T-helper 2 cell treated with Interferon-gamma antibody and Interleukin-4, amounts not matched to agents 100 ng/mL and 5 ng/mL, for 36 hours (primary cell): ENCODE results near the gene CD58. TPM values are rescaled to one million over a fixed set of nuclear protein-coding genes. Genes with fewer than 3 reads are reported as not detected.
"Not testable (repeated sequence)": the region's sequence is repeated elsewhere in the genome, so short reads cannot be mapped to it uniquely, and the experiment has no call there.

ENCODE experiments used
- intact Hi-C: fragments of 100-400 bp; cut with micrococcal nuclease; formaldehyde crosslinking; loops from one replicate; pipeline ENCODE4 v1.15.1; 2023
- total RNA-seq: library from RNA; stranded (reverse); gene quantifications from 2 replicates; pipeline ENCODE4 v1.2.3, GENCODE V29; 2022

The CD58 gene
- total RNA-seq, 1 donor from 2014 or later = 37.1 TPM

DNA sequence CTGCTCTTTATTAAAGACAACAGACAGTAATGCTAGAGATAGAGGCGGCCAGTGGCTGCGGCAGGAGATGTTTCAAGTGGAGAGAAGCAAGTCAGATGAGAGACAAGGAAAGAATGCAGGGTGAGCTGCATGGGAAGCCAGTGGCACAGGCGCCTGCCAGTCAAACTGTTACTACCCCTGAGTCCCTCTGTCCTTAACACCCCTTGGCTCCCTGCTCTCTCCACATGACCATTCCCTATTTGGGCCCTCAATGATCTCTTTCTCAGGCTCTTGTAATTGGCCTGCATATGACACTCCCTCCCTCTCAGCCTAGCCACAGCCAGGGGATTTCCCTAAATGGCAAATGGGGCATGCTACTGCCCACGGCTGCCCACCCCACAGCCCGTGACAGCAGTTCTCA, 22.6 kb upstream of the CD58 start:
- intact Hi-C loops = not testable (repeated sequence)

DNA sequence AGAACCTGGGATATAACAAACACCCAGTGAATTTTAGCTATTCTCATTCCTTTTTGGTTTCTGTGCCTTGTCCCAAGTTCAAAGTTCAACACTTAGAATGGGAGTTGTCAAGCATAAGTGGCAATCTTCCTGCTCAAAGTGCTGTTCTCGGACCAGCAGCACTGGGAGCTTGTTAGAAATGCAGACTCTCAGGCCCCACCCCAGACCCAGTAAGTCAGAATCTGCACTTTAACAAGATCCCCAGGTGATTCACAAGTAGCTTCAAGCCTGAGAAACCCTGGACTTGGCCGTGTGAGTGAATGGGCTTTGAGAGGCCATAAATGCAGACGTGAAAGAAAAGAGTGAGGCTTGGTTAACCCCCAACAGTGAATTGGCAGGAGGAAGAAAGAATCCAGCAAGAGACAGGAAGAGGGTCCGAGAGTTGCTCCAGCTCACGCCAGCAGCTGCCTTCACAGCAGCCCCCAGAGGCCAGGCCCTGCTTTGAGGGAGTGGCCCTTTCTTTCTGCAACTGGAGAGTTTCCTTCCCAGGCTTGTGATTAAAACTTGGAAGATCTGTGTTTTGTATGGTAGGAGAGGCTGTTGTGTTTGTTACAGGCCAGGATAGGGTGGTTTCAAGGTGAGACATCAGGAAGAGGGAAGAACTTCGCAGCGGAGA, 21.3 kb upstream of the CD58 start:
- intact Hi-C loops = not testable (repeated sequence)

DNA sequence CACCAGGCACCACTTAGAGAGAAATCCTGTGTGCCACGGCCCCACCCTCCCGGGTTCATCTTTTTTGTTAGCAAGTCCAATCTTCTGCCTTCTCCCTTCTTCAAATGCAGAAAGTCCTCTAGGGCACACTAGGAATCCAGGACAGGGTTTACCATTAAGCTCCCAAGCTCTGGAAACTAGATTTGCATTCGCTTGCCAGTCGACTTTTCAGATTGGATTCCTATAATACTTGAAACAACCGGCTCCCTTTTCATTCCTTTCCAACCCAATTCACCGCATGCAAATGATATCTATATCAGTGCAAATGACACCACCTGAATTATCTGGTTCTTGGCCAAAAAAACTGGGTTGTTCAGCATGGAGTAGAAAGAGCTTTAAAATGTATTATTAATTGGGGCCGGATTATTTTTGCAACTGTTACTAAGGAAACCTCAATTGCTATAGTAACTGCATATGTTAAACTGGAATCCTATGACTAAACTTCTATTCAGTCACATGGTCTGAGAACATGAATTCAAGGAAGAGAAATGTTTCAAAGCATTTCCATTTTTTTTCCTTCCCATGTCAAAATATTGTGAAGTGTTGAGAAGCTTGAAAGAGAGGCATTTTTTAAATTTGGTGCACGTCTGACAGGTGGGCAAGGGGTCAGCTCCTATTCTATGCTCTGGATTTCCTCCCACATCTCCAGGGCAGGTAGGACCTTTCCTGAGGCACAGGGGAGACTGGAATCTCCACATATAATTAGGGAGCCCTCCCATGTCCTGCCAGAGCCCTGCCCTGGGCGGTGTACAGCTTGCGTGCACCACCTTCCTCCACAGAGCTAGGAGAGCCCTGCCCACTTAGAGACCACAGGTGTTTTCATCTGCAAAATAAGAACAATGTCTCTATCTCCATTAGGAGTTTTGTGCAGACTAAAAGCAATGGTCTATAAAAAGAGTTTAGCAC, 20.5 kb upstream of the CD58 start:
- intact Hi-C loops = not testable (repeated sequence)

DNA sequence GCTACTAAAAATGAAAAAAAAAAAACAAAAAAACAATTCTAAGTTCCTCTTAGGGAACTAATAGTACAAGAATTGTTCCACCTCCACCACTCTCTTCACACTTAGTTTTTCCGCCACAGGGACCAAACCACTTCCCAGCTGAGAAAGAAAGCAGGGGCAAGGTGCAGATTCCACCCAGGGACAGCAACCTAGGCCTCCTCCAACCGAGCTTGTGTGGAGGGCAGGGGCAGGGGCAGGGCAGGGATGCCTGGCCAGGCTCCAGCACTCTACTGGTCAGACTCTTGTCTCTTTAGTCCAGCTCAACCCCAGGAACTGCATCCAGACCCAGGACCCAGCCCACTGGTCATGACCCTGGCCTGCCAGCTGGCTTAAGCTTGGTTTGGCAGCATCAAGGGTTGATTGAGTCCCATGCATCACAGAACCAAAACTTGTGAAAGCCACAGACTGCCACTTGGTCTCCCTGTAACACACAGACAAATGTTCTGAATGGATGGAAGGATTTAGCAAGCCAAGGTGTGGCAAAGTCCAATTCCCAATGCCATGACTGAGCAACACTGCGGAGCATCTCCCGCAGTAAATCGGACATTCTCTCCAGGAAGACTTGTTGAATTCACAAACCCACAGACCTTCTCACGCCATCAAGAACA, 19.7 kb upstream of the CD58 start:
- intact Hi-C loops = not testable (repeated sequence)

DNA sequence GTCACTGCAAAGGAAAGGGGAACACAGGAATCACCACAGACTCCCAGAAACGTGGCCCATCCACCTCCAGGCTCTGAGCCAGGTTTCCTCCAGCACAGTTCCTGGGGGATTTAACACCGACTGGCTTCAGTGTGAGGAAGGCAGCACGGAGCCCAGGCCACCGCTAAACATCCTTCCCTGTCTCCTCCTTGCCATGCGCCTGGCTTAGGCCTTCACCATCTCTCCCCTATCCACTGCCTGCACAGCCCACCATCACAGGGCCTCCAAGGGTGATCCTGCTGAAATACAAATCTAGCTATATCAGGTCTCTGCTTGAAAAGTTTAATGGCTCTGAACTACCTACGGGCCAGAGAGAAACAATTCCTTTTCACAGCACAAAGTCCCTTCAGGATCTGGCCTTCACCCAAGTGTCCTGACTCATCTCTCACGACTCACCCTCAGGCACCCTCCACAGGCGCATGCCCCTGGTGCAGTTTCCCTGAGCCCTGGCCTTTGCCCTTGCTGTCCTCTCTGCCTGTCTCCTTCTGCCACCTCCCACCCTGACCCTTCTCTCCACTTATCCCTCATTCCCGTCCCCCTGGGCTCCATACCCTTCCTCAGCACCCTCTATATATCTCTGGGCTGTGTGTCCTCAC, 18.4 kb upstream of the CD58 start:
- intact Hi-C loops = not testable (repeated sequence)

DNA sequence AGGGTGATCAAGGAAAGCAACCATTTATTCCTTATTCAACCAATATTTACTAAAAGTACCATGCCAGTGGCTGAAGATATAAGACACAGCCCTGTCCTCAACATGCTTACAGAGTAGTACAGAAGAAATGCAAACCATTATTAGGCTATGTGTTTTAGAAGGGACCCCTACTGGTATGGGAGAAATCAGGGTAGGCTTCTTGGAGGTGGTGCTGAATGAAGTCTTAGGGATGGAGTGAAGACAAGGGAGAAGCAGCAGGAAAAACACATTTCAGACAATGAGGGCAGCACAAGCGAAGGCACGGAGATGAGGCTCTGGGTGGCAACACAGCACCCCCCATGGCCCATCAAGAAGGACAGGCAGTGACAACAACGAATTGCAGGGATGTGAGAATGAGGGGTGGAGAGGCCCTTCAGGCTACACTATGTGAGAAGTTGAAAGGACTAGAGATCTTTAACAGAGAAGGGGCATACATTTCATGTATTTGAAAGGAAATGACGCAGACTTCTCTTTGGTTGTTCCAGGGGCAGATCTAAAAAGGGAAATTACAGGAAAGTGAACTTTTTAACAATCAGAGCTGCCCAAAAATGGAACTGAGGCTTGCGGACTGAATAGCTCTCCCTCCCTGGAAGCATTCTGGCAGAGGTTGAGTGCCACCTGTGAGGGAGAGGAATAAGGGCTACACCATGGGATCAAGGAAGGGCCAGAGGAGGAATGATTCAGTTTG, 16.8 kb upstream of the CD58 start:
- intact Hi-C loops = no loop called here

DNA sequence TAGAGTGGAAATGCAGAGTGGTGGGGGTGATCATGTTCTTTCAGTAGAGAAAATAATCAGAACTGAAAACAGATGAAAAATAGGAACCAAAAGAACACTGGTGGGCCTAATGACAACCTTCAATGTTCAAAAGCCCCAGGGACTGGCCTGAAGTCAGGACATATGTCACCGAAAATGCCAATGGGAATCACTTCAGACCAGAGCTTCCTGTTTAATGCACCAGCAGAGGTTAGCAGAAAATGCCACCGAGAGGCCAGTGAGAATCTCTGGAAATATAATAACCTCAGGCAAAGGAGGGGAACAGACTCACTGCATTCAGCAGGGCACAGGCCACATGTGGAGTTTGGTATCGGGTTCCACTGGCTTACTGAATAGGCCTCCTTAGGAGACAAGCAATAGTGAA, 15.9 kb upstream of the CD58 start:
- intact Hi-C loops = no loop called here

DNA sequence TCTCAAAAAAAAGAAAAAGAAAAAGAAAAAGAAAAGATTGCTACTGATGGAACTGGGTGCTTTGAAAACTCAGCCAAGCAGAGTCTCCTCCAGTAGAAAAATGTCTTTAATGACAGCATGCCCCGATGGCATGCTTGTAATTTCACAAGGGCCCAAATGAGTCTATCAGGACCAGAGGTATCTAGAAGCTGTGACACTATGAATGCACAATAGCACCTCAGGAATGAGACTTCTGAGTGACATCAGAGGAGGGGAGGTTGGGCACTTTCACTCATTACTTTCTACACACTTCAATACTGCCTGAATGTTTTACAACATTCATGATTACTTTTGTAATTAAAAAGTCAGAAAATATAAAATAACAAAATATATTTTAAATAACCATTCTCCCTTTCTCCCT, 15.1 kb upstream of the CD58 start:
- intact Hi-C loops = no loop called here

DNA sequence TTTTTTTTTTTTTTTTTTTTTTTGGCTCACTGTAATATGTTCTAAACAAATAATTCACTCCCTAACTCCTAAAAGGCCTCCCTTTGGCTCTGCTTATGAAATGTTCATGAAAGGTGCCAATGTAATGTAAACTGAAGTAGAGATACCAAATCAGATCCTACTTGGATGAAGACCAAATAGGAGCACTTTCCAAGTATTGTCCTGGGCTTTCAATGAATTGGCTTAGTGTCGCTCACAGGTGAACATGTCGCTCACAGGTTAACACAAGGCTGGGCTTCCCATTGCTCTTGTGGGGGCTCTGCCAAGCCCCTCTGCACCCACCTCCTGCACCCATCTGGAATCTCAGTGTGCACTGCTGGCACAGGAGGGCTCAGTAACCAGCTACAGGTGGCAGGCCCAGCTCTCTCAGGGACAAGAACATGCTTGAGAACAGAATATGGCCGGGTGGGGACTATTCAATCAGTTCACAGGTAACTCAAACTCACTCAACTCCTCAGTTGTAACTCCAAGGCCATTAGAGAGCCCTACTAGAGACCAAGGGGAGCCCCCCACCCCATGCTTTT, 10.6 kb upstream of the CD58 start:
- intact Hi-C loops = no loop called here

DNA sequence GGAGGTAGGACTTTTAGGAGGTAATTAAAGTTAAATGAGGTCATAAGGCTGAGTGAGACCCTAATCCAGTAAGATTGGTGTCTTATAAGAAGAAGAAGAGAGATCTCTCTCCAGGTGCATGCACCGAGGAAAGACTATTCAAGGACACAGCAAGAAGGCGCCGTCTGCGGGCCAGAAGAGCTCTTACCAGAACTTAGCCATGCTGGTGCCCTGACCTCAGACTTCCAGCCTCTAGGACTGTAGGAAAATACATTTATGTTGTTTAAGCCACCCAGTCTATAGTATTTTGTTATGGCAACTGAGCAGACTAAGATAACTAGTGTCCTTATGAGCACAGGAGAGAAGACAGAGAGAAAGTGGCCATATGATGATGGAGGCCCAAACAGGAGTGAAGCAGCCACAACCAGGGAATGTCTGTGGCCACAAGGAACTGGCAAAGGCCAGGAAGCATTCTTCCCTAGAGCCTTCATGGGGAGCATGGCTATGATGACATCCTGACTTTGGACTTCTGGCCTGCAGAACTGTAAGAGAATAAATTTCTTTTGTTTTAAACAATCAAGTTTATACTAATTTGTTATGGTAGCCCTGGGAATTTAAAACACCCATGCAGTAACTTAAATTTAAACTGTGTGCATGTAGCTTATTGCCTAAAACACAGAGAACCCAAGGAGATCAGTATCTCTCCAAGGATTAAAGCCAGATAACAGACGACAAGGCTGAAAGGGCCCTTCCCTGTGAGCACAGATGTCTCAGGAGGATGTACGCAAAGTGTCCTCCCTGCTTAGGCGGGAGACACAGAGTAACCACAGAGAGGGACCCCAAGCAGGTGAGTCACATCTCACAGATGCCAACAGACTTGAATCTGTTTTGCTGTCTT, 9.9 kb upstream of the CD58 start:
- intact Hi-C loops = no loop called here

DNA sequence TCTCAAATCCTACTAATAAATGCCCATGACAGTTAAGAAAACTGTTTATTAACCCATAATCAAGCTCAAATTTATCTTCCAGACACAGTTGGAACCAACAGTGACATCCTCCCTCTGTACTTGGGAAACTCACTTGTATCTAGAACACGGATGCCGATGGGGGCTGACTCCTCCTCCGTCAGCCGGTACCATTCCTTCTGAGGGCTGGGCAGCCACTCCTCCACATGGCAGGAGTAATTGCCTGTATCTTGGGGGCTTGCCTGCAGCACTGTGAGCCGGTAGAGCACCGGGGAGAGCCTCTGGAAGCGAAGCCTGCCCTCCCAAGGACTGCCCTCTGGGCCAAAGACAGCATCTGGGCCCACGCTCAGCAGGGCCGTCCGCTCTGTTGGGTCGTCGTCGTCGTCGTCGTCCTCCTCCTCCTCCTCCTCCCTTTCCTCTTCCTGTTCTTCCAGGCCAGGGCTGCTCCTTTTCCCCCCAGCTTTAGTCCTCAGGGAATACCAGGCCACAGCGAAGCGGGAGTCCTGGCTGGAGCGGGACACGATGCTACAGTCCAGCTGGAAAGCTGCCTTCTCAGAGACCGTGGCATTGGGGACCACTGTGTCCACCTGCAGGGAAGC, 8.5 kb upstream of the CD58 start:
- intact Hi-C loops = loop anchor here (10.0 kb wide), 1 partner anchor 445 kb away; no protein-coding TSS in a partner anchor

DNA sequence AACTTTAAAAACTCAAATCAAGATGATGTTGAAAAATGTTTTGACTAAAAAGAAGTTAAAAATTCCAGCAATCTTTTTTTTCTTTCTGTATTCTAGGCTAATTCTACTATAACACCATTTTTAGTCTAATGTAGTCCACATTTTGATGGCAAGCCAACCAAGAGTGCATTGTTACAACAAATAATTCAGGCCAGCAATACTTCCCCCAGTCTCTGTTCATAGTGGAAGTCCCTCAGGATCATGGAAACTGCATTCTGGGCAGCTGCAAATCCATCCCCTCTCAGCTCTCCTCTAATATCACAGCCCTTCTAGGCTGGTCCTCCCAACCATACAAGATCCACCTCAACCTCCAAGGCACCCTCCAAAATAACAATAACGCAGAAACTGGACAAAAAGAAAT, 7.8 kb upstream of the CD58 start:
- intact Hi-C loops = loop anchor here (10.0 kb wide), 1 partner anchor 444 kb away; no protein-coding TSS in a partner anchor

DNA sequence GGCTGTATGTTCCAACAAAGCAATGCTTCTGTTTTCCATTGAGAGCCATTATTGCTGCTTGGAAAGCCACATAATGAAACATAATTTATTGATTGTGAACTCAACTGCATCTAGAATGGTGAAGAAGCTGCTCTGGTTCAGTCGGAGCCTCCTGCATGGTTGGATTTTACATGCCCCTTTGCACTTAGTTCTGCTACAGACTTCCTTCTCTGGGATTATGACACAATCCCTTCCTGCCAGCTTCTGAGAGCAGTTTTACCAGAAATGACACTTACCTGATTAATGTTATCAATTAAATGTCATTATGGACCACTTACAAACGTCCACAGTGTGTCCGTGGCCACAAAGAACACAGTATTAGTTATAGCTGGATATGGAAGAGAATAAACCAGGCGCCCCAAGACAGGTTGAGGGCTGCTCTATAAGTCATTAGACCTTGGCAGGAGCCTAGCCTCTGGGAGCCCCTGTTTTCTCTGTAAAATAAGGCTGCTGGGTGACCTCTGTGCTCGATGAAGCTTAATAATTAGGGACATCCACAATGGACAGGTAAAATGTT, 7.0 kb upstream of the CD58 start:
- intact Hi-C loops = loop anchor here (10.0 kb wide), 1 partner anchor 443 kb away; no protein-coding TSS in a partner anchor

DNA sequence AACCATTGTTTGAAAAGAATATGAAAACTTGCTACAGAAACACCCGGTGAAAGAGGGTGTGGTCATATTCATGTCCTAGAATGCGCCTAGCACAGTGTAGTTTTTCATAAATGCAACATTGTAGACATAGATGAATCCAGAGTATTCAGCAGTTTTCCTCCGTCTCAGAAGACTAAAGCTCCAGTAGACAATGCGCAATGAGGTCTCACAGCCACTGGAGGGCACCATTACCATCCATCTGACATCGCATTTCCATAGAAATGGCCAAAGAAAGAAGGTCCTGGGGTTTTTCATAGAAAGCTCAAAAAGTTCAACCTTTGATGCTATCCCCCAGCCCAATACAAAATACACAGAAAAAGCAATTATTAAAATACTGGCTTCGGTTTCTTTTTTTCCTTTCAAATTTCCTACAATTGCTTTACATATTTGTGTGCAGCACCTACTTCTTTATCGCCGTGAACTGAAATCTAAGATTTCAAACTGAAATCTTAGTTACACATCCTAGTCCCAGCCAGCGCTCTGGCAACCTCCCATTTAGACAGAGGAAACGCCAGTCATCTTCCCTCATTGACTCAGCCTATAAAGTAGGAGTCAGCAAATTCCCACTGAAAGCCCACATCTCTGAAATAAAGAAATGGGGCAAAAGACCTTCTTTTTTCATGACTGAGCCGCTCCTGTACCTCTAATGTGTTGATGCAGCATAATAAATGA, 3.9 kb upstream of the CD58 start:
- intact Hi-C loops = loop anchor here (1.0 to 10.0 kb wide), 9 partner anchors 22 to 554 kb away; partner anchors contain the start of genes ATP1A1 and IGSF3

DNA sequence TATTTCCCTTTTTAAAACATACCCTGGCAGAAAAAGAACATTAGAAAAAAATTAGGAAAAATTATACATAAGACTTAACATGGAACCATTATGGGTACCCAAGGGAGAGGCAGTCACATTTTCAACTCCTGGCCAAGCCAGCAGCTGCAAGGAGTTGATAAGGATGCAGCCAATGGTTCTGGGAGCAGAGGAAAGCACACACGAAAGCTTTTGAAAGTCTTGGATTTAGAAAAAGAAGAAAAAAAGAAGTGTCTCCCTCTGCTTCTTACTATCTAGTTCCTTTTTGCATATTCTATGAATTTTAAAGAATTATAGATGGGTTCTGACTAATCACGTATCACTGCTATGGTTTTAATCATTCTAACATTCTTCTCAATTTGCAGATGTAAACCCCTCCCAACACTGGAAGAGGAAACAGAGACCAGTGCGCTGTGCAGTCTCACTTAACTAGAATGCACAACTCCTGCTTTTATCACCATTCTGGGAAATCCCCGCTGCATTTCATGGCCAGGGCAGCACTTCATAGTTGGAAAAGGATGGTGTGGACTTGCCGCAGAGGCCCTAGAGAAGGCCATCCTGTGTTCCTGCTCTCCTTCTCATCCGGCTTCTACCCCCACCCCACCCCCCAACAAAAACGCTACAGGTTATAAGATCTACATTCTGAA, 2.7 kb upstream of the CD58 start:
- intact Hi-C loops = loop anchor here (1.0 to 10.0 kb wide), 9 partner anchors 23 to 555 kb away; partner anchors contain the start of genes ATP1A1 and IGSF3

DNA sequence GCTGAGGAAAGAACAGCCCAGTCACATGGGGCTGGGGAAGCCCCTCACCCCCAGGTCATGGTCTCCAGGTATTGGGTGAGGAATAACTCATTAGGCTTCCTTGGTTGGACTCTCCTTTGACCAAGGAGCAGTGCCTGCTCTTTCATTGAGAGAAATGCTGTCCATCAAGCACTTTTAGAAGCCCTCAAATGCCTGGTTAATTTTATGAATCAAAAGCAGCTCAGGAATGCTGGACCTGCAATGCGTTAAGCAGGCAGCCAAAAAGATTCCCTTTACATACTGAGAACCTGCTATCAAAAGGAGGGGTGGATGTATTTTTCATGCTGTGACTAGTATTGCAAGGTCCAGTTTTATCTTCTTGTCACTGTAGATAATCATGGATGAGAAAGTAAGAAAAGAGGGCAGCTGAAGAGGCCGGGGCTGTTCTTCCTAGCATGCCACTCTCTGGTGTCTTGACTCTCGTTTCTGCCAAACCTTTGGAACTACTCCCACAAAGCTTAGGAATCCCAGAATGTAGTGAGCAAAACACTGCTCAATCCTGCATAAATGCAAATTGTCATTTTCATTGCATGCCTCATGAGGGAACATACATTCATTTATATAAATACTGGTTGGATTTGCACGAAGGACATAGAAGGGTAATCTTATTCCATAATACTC, 2.1 kb upstream of the CD58 start:
- intact Hi-C loops = loop anchor here (5.0 to 10.0 kb wide), 5 partner anchors 164 to 438 kb away; partner anchors contain the start of gene ATP1A1

DNA sequence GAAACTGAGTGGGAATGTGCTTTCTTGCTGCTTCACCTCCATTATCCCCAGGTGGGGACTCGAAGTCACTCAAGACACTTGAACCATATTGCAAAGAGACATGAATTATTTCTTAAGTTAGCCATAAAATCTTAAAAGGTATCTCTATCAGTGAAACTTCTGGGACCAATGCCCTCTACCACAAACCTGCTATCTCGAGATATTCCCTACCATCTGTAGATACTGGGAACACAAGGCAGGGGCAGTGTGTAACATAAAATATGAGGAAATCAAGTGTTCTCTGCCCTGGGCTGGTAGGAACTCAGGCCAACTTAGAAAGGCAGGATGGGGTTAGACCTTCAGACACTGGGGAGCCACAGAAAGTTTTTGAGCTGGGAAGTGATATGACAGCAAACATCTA, 1.3 kb upstream of the CD58 start:
- intact Hi-C loops = loop anchor here (5.0 to 10.0 kb wide), 5 partner anchors 165 to 437 kb away; partner anchors contain the start of gene ATP1A1
